ENCODE measurements around the gene ERC2. TPM values are rescaled to one million over a fixed set of nuclear protein-coding genes. Genes with fewer than 3 reads are reported as not detected.
A peak's percentile ranks its signal among the peaks of the same experiment; 100 is the strongest.
"Not testable (repeated sequence)": the region's sequence is repeated elsewhere in the genome, so short reads cannot be mapped to it uniquely, and the experiment has no call there.

The ERC2 gene
- total RNA-seq, 1 donor from 2014 or later = 33.5 TPM

- DNase-seq (ENCODE audit: low spot score) = no peak
Observed at GRCh38 chr3:55842204-55842603, 626.1 kb downstream of the ERC2 start.

GRCh38 chr3:55831876-55832275 is 636.4 kb downstream of the ERC2 start:
- DNase-seq (ENCODE audit: low spot score) = not testable (repeated sequence)

- DNase-seq (ENCODE audit: low spot score) = peak; percentile 23
Observed at GRCh38 chr3:55828712-55829111, 639.6 kb downstream of the ERC2 start.

- no peak for DNase-seq (ENCODE audit: low spot score)
Observed at GRCh38 chr3:55827786-55828185, 640.5 kb downstream of the ERC2 start.

- DNase-seq (ENCODE audit: low spot score) = no peak
Observed at GRCh38 chr3:55826731-55827496, 641.4 kb downstream of the ERC2 start.

GRCh38 chr3:55826097-55826496 is 642.2 kb downstream of the ERC2 start:
- no peak for DNase-seq (ENCODE audit: low spot score)

GRCh38 chr3:55824406-55824805 is 643.9 kb downstream of the ERC2 start:
- no peak for DNase-seq (ENCODE audit: low spot score)

GRCh38 chr3:55823829-55824228 is 644.4 kb downstream of the ERC2 start:
- DNase-seq (ENCODE audit: low spot score) = no peak

GRCh38 chr3:55823001-55823400 is 645.3 kb downstream of the ERC2 start:
- no peak for DNase-seq (ENCODE audit: low spot score)

- no peak for DNase-seq (ENCODE audit: low spot score)
Observed at GRCh38 chr3:55819005-55819404, 649.3 kb downstream of the ERC2 start.

- DNase-seq (ENCODE audit: low spot score) = no peak
Observed at GRCh38 chr3:55818485-55818884, 649.8 kb downstream of the ERC2 start.

GRCh38 chr3:55816794-55817576 is 651.3 kb downstream of the ERC2 start:
- no peak for DNase-seq (ENCODE audit: low spot score)

- no peak for DNase-seq (ENCODE audit: low spot score)
Observed at GRCh38 chr3:55815262-55815661, 653.0 kb downstream of the ERC2 start.

GRCh38 chr3:55813268-55814097 is 654.8 kb downstream of the ERC2 start:
- peak; percentile 10 for DNase-seq (ENCODE audit: low spot score)

GRCh38 chr3:55812394-55813013 is 655.8 kb downstream of the ERC2 start:
- no peak for DNase-seq (ENCODE audit: low spot score)

- no peak for DNase-seq (ENCODE audit: low spot score)
Observed at GRCh38 chr3:55807210-55807609, 661.1 kb downstream of the ERC2 start.

GRCh38 chr3:55805169-55805568 is 663.1 kb downstream of the ERC2 start:
- DNase-seq (ENCODE audit: low spot score) = no peak

GRCh38 chr3:55804170-55805095 is 663.8 kb downstream of the ERC2 start:
- no peak for DNase-seq (ENCODE audit: low spot score)

GRCh38 chr3:55802816-55803215 is 665.5 kb downstream of the ERC2 start:
- DNase-seq (ENCODE audit: low spot score) = no peak

- no peak for DNase-seq (ENCODE audit: low spot score)
Observed at GRCh38 chr3:55801676-55802075, 666.6 kb downstream of the ERC2 start.

GRCh38 chr3:55801068-55801467 is 667.2 kb downstream of the ERC2 start:
- no peak for DNase-seq (ENCODE audit: low spot score)
